Esophagus muscularis mucosa (tissue), 4 donors: ENCODE data around the gene PTPRT. TPM values are rescaled to one million over a fixed set of nuclear protein-coding genes. Genes with fewer than 3 reads are reported as not detected.

Experiments
- DNase-seq: peaks from one replicate; pipeline ENCODE4 v3.0.0-alpha.2; 2017; ENCODE audit errors: extremely low spot score
- H3K27ac ChIP-seq, 4 donors: fragments of 200-600 bp; sonication (generic); replicated peaks in 1 of 4; 1 replicate in 3 of 4; 2 replicates in 1 of 4; pipeline ENCODE4 v1.5.1; 2016 to 2019; ENCODE audit warnings: mild to moderate bottlenecking in 1 of 4
- H3K27me3 ChIP-seq, 4 donors: fragments of 200-600 bp; sonication (generic); one replicate each; pipeline versions ENCODE4 v1.5.1 to v1.6.0; 2016 to 2019
- H3K36me3 ChIP-seq, 4 donors: fragments of 200-600 bp; sonication (generic); one replicate each; pipeline ENCODE4 v1.5.1; 2016 to 2019
- H3K4me1 ChIP-seq, 4 donors: fragments of 200-600 bp; sonication (generic); one replicate each; pipeline ENCODE4 v1.5.1; 2016 to 2019
- H3K4me3 ChIP-seq, 4 donors: fragments of 200-600 bp; sonication (generic); 1 replicate in 2 of 4; 2 replicates in 2 of 4; pipeline ENCODE4 v1.5.1; 2016 to 2019; ENCODE audit warnings: mild to moderate bottlenecking in 4 of 4, moderate library complexity in 1 of 4
- H3K9me3 ChIP-seq, 4 donors: fragments of 200-600 bp; sonication (generic); 1 replicate in 3 of 4; 2 replicates in 1 of 4; pipeline ENCODE4 v1.5.1; 2016 to 2019
- EP300 ChIP-seq: sonication (generic); formaldehyde crosslinking; IDR thresholded peaks from one replicate; pipeline ENCODE4 v1.6.1; 2017; ENCODE audit warnings: antibody characterized with exemption
- POLR2A ChIP-seq: fragments of 450-650 bp; IDR thresholded peaks from one replicate; pipeline ENCODE4 v1.6.1; 2017; ENCODE audit warnings: antibody characterized with exemption, moderate library complexity, mild to moderate bottlenecking, low read depth
- POLR2AphosphoS5 ChIP-seq, 2 donors: sonication (generic); formaldehyde crosslinking; IDR thresholded peaks; one replicate each; pipeline ENCODE4 v1.6.1; 2017; ENCODE audit warnings: antibody characterized with exemption in 2 of 2
- WGBS: methylation state at CpG from one replicate; pipeline ENCODE4 v1.1.5; 2018; 5-methylcytosine and 5-hydroxymethylcytosine counted together
- intact Hi-C: fragments of 100-400 bp; cut with DNase I; formaldehyde crosslinking; loops from one replicate; pipeline ENCODE4 v1.15.1; 2023
- total RNA-seq, 4 donors: library from RNA; depleted of rRNA; stranded (reverse); fragments of >200 nt; gene quantifications; one replicate each; pipeline versions ENCODE4 v1.1.0 to v1.2.1, GENCODE V29; 2016
- TF ChIP-seq, protein P1 (sequence below), 3 experiments: fragments of 200-600 bp in 2 of 3; fragments of 450-650 bp in 1 of 3; sonication (generic) in 2 of 3; IDR thresholded peaks; one replicate each; pipeline ENCODE4 v1.5.1; 2017 to 2019; ENCODE audit warnings: antibody characterized with exemption in 3 of 3, mild to moderate bottlenecking in 2 of 3, moderate library complexity in 1 of 3

Gene PTPRT
- total RNA-seq, 4 donors from 2014 or later: 0.06 to 0.39 TPM; not detected in 2

DNA sequence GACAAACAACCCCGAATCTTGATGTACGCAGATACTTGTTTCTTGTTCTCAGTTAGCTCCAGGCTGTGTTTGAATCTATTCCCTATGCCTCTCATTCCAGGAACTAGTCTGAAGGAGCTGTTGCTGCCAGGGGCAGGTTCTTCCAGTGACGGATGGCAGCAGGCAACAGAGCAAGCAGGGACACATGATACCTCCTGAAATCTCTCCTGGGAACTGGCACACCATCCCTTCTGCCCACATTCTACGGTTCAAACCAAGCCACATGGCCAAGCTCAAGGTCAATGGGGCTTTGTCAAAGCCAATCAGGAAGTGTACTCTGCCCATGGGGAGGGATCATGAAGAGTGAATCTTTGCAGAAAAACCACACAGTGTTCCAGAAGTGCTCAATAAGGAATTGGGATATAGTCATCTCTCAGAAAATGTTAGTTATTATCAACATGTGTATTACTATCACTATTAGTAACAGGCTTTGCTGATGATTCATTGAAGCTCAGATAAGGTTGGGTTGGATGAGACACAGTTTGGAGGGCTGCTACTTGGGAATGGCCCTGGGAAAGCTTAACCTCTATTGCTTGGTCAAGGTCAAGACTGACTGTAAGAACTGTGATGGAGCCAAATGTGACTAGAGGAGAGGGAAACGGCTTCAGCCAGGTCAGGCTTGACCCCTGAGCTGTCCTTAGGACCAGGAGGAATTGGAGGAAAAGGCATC is 454.9 kb downstream of the PTPRT start:
- Histone ChIP-seq H3K27me3 (peaks cover 0 to 11% (median 0%) of the 10 kb centered on the region in 4 donors), H3K36me3 (no peaks in the 10 kb centered on the region), H3K9me3 (no peaks in the 10 kb centered on the region), H3K4me1 (no peaks in the 10 kb centered on the region), H3K4me3 (no peak overlapping the region), H3K27ac (no peak overlapping the region)
- 80% methylated on average over 5 of the region's 5 CpGs for WGBS
- intact Hi-C loops: no loop called here
- no peak for DNase-seq
- TF ChIP-seq POLR2AphosphoS5 (IDR thresholded peaks at IDR 0.05) (no peak), EP300 (no peak), POLR2A (no peak)
- TF ChIP-seq, protein P1, sequence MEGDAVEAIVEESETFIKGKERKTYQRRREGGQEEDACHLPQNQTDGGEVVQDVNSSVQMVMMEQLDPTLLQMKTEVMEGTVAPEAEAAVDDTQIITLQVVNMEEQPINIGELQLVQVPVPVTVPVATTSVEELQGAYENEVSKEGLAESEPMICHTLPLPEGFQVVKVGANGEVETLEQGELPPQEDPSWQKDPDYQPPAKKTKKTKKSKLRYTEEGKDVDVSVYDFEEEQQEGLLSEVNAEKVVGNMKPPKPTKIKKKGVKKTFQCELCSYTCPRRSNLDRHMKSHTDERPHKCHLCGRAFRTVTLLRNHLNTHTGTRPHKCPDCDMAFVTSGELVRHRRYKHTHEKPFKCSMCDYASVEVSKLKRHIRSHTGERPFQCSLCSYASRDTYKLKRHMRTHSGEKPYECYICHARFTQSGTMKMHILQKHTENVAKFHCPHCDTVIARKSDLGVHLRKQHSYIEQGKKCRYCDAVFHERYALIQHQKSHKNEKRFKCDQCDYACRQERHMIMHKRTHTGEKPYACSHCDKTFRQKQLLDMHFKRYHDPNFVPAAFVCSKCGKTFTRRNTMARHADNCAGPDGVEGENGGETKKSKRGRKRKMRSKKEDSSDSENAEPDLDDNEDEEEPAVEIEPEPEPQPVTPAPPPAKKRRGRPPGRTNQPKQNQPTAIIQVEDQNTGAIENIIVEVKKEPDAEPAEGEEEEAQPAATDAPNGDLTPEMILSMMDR (IDR thresholded peaks at IDR 0.05): no peak

DNA sequence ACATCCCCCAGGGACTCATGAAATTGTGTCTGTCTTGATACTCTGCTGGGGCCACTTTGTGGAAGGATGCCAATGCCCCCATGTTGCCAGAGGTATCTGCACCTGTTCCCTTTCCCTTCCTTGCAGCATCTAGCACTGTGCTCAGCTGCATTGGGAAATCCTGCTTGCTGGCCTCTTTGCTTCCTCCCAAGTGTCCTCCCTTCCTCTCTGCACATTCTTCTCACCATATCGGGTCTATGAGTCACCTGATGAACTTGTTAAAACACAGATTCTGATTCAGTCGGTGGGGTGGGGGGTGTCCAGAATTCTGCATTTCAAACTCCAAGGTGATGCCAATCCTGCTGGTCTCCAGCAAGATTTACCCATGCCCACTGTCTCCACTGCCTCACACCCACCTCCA is 467.8 kb downstream of the PTPRT start:
- no peak for DNase-seq
- Histone ChIP-seq H3K36me3 (no peaks in the 10 kb centered on the region), H3K9me3 (no peaks in the 10 kb centered on the region), H3K27ac (no peak overlapping the region), H3K4me3 (no peak overlapping the region), H3K27me3 (no peaks in the 10 kb centered on the region), H3K4me1 (no peaks in the 10 kb centered on the region)
- 46% methylated on average over 2 of the region's 2 CpGs for WGBS
- intact Hi-C loops: no loop called here
- TF ChIP-seq, protein P1 (IDR thresholded peaks at IDR 0.05): no peak
- TF ChIP-seq EP300: no peak
- TF ChIP-seq POLR2A: no peak
- TF ChIP-seq POLR2AphosphoS5 (IDR thresholded peaks at IDR 0.05): no peak

DNA sequence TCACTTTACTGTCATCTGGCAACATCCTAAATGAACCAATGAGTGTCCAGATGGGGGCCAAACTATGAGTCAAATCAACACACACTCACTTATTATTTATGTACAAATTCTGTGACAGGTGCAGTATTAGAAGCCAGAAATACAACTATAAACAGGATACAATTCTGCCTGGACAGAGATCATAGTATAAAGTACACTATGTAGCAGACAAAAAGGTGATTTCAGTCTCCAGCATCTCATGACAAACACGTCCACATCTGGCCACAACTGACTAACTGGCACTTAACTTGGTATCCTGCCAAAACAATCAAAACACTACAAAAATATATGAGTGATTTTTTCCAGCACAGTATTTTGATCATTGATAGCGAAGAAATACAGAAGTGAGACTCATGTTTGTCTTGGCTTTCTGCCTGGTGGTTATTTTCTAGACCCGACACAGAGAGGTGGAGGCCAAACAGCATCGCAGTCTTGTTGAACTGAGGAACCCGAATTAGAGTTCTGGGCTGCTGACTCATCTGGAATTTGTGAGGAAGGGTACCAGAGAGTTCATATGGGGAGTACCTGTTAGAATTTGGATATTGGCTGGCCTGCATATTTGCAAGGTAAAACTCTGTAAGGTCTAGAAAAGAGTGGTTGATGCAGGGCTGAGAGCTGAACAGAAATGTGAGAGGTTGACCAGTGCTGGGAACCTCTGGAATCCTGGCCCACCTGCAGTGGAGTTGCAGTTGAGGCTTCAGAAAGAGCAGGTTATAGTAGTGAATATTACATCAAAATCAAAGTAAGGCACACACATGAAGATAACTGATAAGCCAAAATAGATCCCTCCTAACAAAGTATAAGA is 475.2 kb downstream of the PTPRT start:
- no peaks in the 10 kb centered on the region for H3K36me3 ChIP-seq
- no peak overlapping the region for H3K4me3 ChIP-seq
- TF ChIP-seq POLR2A: no peak
- TF ChIP-seq POLR2AphosphoS5 (IDR thresholded peaks at IDR 0.05): no peak
- TF ChIP-seq EP300: no peak
- no peak overlapping the region for H3K27ac ChIP-seq
- intact Hi-C loops: no loop called here
- no peak for DNase-seq
- no peaks in the 10 kb centered on the region for H3K27me3 ChIP-seq
- no peaks in the 10 kb centered on the region for H3K4me1 ChIP-seq
- WGBS: 21% methylated on average over 5 of the region's 5 CpGs
- H3K9me3 ChIP-seq: peaks cover 0 to 6% (median 0%) of the 10 kb centered on the region in 4 donors

DNA sequence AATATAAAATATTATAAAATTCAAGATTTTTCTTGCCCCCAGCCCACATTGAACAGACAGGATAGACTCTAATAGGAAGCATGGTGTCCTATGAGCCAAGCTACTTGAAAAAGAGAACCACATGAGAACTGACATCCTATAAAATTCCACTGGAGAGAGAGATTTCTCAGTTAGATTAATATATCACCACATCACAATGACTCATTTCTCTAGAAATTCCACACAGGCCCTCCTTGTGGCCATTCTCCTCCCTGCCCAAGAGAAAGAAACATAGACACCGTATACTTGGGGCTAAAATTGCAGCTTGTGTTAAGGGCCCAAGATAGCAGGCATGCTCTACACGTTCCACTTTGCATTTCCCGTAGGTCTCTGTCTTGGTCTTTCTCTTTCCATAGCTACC is 481.4 kb downstream of the PTPRT start:
- DNase-seq: no peak
- no peak overlapping the region for H3K27ac ChIP-seq
- TF ChIP-seq EP300: no peak
- TF ChIP-seq, protein P1 (IDR thresholded peaks at IDR 0.05): no peak
- TF ChIP-seq POLR2AphosphoS5 (IDR thresholded peaks at IDR 0.05): no peak
- TF ChIP-seq POLR2A: no peak
- 83% methylated on average over 3 of the region's 3 CpGs for WGBS
- no peaks in the 10 kb centered on the region for H3K4me1 ChIP-seq
- no peaks in the 10 kb centered on the region for H3K27me3 ChIP-seq
- no peak overlapping the region for H3K4me3 ChIP-seq
- H3K36me3 ChIP-seq: no peaks in the 10 kb centered on the region
- intact Hi-C loops: no loop called here
- peaks cover 0 to 6% (median 0%) of the 10 kb centered on the region in 4 donors for H3K9me3 ChIP-seq

DNA sequence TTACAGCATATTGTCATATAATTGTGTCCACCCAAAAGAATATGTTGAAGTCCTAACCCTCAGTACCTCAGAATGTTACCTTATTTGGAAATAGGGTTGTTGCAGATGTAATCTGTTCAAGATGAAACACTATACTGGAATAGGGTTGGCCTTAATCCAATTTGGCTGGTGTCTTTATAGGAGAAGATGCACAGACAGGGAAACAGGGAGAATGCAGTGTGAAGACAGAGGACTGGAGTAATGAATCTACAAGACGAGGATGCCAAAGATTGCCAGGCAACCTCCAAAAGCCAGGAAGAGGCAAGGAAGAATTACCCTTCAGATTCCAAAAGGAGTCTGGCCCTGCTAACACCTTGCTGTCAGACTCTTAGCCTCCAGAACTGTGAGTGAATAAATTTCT is 482.9 kb downstream of the PTPRT start:
- Histone ChIP-seq H3K4me1 (no peaks in the 10 kb centered on the region), H3K36me3 (no peaks in the 10 kb centered on the region), H3K27ac (no peak overlapping the region), H3K27me3 (no peaks in the 10 kb centered on the region), H3K9me3 (peaks cover 0 to 6% (median 0%) of the 10 kb centered on the region in 4 donors), H3K4me3 (no peak overlapping the region)
- WGBS: 17% methylated on average over 1 of the region's 1 CpG
- TF ChIP-seq EP300 (no peak), POLR2AphosphoS5 (IDR thresholded peaks at IDR 0.05) (no peak), POLR2A (no peak)
- TF ChIP-seq, protein P1 (IDR thresholded peaks at IDR 0.05): no peak
- no peak for DNase-seq
- intact Hi-C loops: no loop called here
